Measurements from ENCODE around the gene LRRC41.

GRCh38 chr1:46334030-46334384 lies 30.6 kb upstream of the LRRC41 start:
- TF ChIP-seq CTCF (IDR thresholded peaks at IDR 0.05) (no peak), POLR2A (IDR thresholded peaks at IDR 0.05) (no peak), POLR2AphosphoS5 (IDR thresholded peaks at IDR 0.05) (no peak), EP300 (IDR thresholded peaks at IDR 0.05) (no peak)
